ENCODE measurements around the gene NUSAP1. TPM values are rescaled to one million over a fixed set of nuclear protein-coding genes. Genes with fewer than 3 reads are reported as not detected.

The NUSAP1 gene
- polyA plus RNA-seq, 3 donors: 2.4 to 4.0 (median 3.5) TPM

DNA sequence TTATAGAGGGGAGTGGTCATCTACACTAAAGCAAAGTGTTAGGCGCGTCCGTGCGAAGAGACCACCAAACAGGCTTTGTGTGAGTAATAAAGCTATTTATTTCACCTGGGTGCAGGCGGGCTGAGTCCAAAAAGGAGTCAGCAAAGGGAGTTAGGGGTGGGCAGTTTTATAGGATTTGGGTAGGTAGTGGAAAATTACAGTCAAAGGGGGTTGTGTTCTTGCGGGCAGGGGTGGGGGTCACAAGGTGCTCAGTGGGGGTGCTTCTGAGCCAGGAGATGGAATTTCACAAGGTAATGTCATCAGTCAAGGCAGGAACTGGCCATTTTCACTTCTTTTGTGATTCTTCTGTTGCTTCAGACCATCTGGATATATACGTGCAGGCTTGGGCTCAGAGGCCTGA lies 47.4 kb upstream of the NUSAP1 start:
- no peak for DNase-seq

GRCh38 chr15:41286665-41287333 lies 45.9 kb upstream of the NUSAP1 start:
- TF ChIP-seq CTCF (IDR thresholded peaks at IDR 0.05): no peak
- Histone ChIP-seq H4K20me1 (ENCODE audit: insufficient read depth, low read length) (no peaks in the 10 kb centered on the region), H3K4me3 (replicated peaks in 1 of 3; ENCODE audit: low read depth in 2 of 3, low read length in 3 of 3) (peak overlapping the region in 1 of 3 experiments; percentile 31), H3K9ac (ENCODE audit: insufficient read depth, low read length, poor library complexity, severe bottlenecking) (peak overlapping the region; percentile 6), H3K4me1 (ENCODE audit: control insufficient read depth in 1 of 2, insufficient read depth in 2 of 2, low read length in 2 of 2) (peaks cover 48 to 57% of the 10 kb centered on the region in 2 donors), H3K4me2 (replicated peaks; ENCODE audit: extremely low read depth, low read length, poor library complexity, severe bottlenecking) (peak overlapping the region; percentile 7), H3K27me3 (ENCODE audit: control insufficient read depth in 2 of 2, insufficient read depth in 2 of 2, low read length in 2 of 2) (no peaks in the 10 kb centered on the region), H3K36me3 (replicated peaks in 1 of 2; ENCODE audit: control insufficient read depth in 1 of 2, insufficient read depth in 2 of 2, low read length in 2 of 2) (peaks cover 19 to 35% of the 10 kb centered on the region in 2 donors), H3K79me2 (ENCODE audit: insufficient read depth, low read length) (peaks cover 57% of the 10 kb centered on the region), H3K27ac (ENCODE audit: low read depth in 1 of 2, low read length in 2 of 2) (peak overlapping the region; percentile 60 to 86), H2AFZ (ENCODE audit: insufficient read depth, low read depth, low read length, poor library complexity, severe bottlenecking) (no peak overlapping the region), H3K9me3 (replicated peaks in 1 of 2; ENCODE audit: control insufficient read depth in 1 of 2, insufficient read depth in 1 of 2, low read length in 2 of 2) (no peaks in the 10 kb centered on the region)
- peaks cover 56% of the 10 kb centered on the region for H3K4me1 Mint-ChIP-seq
- peak overlapping the region; percentile 84 to 95 (median 92) for H3K27ac Mint-ChIP-seq
- peaks cover 0 to 3% (median 0%) of the 10 kb centered on the region in 7 donors for H3K9me3 Mint-ChIP-seq
- intact Hi-C loops (cut with micrococcal nuclease): loop anchor here (10.0 kb wide), 1 partner anchor 128 kb away; the partner anchor contains the start of gene RTF1 (in 2 of the 2)
- no peak overlapping the region for H3K4me3 Mint-ChIP-seq
- WGBS (ENCODE audit: insufficient coverage): 100% methylated on average over 2 of the region's 6 CpGs
- DNase-seq: peak; percentile 53 to 79 (median 75)
- peaks cover 23 to 38% of the 10 kb centered on the region in 2 donors for H3K36me3 Mint-ChIP-seq
- H3K27me3 Mint-ChIP-seq (ENCODE audit: low read depth in 3 of 3): peaks cover 0 to 2% (median 0%) of the 10 kb centered on the region in 3 donors

More for the DNA sequence above, 47.4 kb upstream of the NUSAP1 start:
- Histone ChIP-seq H3K4me1 (ENCODE audit: control insufficient read depth in 1 of 2, insufficient read depth in 2 of 2, low read length in 2 of 2) (peaks cover 34 to 43% of the 10 kb centered on the region in 2 donors), H3K36me3 (replicated peaks in 1 of 2; ENCODE audit: control insufficient read depth in 1 of 2, insufficient read depth in 2 of 2, low read length in 2 of 2) (peaks cover 19 to 43% of the 10 kb centered on the region in 2 donors), H3K9me3 (replicated peaks in 1 of 2; ENCODE audit: control insufficient read depth in 1 of 2, insufficient read depth in 1 of 2, low read length in 2 of 2) (no peaks in the 10 kb centered on the region), H3K27me3 (ENCODE audit: control insufficient read depth in 2 of 2, insufficient read depth in 2 of 2, low read length in 2 of 2) (no peaks in the 10 kb centered on the region), H3K79me2 (ENCODE audit: insufficient read depth, low read length) (peaks cover 57% of the 10 kb centered on the region), H4K20me1 (ENCODE audit: insufficient read depth, low read length) (no peaks in the 10 kb centered on the region), H3K9ac (ENCODE audit: insufficient read depth, low read length, poor library complexity, severe bottlenecking) (peak overlapping the region; percentile 91), H3K4me2 (replicated peaks; ENCODE audit: extremely low read depth, low read length, poor library complexity, severe bottlenecking) (peak overlapping the region; percentile 88), H2AFZ (ENCODE audit: insufficient read depth, low read depth, low read length, poor library complexity, severe bottlenecking) (peak overlapping the region; percentile 82), H3K27ac (ENCODE audit: low read depth in 1 of 2, low read length in 2 of 2) (peak overlapping the region in 1 of 2 donors; percentile 91), H3K4me3 (replicated peaks in 1 of 3; ENCODE audit: low read depth in 2 of 3, low read length in 3 of 3) (peak overlapping the region; percentile 64 to 91 (median 84))
- peaks cover 24 to 42% of the 10 kb centered on the region in 2 donors for H3K36me3 Mint-ChIP-seq
- intact Hi-C loops (cut with micrococcal nuclease): loop anchor here (10.0 kb wide), 1 partner anchor 130 kb away; the partner anchor contains the start of gene RTF1 (in 2 of the 2)
- peaks cover 0 to 3% (median 0%) of the 10 kb centered on the region in 7 donors for H3K9me3 Mint-ChIP-seq
- 37% methylated on average over 5 of the region's 7 CpGs for WGBS (ENCODE audit: insufficient coverage)
- peaks cover 41% of the 10 kb centered on the region for H3K4me1 Mint-ChIP-seq
- H3K4me3 Mint-ChIP-seq: peak overlapping the region; percentile 92 to 93
- peaks cover 0 to 2% (median 0%) of the 10 kb centered on the region in 3 donors for H3K27me3 Mint-ChIP-seq (ENCODE audit: low read depth in 3 of 3)
- no peak for TF ChIP-seq CTCF (IDR thresholded peaks at IDR 0.05)
- peak overlapping the region; percentile 84 to 99 (median 95) for H3K27ac Mint-ChIP-seq

Data from CD14-positive monocyte (primary cell).